ENCODE results near the gene CHORDC1. TPM values are rescaled to one million over a fixed set of nuclear protein-coding genes. Genes with fewer than 3 reads are reported as not detected.
"Not testable (repeated sequence)": the region's sequence is repeated elsewhere in the genome, so short reads cannot be mapped to it uniquely, and the experiment has no call there.

CHORDC1 gene
- total and polyA plus RNA-seq, 4 donors = 35.0 to 69.9 (median 57.4) TPM

DNA sequence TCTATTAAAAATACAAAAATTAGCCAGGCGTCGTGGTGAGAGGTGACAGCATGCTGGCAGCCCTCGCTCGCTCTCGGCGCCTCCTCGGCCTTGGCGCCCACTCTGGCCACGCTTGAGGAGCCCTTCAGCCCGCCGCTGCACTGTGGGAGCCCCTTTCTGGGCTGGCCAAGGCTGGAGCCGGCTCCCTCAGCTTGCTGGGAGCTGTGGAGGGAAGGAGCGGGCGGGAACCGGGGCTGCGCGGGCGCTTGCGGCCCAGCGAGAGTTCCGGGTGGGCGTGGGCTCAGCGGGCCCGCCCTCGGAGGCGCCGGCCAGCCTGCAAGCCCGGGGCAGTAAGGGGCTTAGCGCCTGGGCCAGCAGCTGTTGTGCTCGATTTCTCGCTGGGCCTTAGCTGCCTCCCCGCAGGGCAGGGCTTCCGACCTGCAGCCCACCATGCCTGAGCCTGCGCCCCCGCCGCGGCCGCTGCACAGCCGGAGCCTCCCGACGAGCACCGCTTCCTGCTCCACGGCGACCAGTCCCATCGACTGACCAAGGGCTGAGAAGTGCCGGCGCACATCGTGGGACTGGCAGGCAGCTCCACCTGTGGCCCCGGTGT, 55.8 kb downstream of the CHORDC1 start:
- peaks cover 13% of the 10 kb centered on the region for H3K36me3 ChIP-seq (ENCODE audit: control insufficient read depth, insufficient read depth, low read length)
- not testable (repeated sequence) for H3K27me3 ChIP-seq (ENCODE audit: control insufficient read depth, insufficient read depth, low read length); H3K9me3 ChIP-seq (ENCODE audit: control insufficient read depth, insufficient read depth, low read length); H3K4me1 ChIP-seq (ENCODE audit: control insufficient read depth, insufficient read depth, low read length); H3K27ac ChIP-seq (ENCODE audit: low read depth, low read length); DNase-seq (ENCODE audit: low read depth in 4 of 6, low spot score in 6 of 6); H3K4me3 ChIP-seq (ENCODE audit: low read depth, low read length)
- WGBS (ENCODE audit: insufficient coverage) = 99% methylated on average over 44 of the region's 49 CpGs

Other genes with a start within 250 kb of the CHORDC1 start
- under 1 TPM in 1 of 2 donors, not detected in 1; 0.10 TPM for gene TRIM49C, start 191.9 kb downstream of the CHORDC1 start, total RNA-seq
- gene TRIM49C, start 191.9 kb downstream of the CHORDC1 start, polyA plus RNA-seq (ENCODE audit: insufficient read length in 2 of 2) = not detected
- not detected for gene UBTFL1, start 137.1 kb downstream of the CHORDC1 start, total RNA-seq
- gene UBTFL1, start 137.1 kb downstream of the CHORDC1 start, polyA plus RNA-seq (ENCODE audit: insufficient read length in 2 of 2) = not detected
- gene NAALAD2, start 88.4 kb downstream of the CHORDC1 start, total RNA-seq = 10 to 100 TPM; 20.3 to 28.1 TPM
- 10 to 100 TPM; 21.8 to 23.7 TPM for gene NAALAD2, start 88.4 kb downstream of the CHORDC1 start, polyA plus RNA-seq (ENCODE audit: insufficient read length in 2 of 2)